ENCODE data around the gene ESR1.

Gene ESR1

GRCh38 chr6:152166497-152166896 lies 359.0 kb downstream of the ESR1 start:
- Histone ChIP-seq H3K79me2 (ENCODE audit: low read length) (no peaks in the 10 kb centered on the region), H3K27ac (ENCODE audit: low read length) (no peak overlapping the region), H3K27me3 (replicated peaks; ENCODE audit: insufficient read depth, low read length) (no peaks in the 10 kb centered on the region), H4K20me1 (ENCODE audit: insufficient read depth, low read length) (no peaks in the 10 kb centered on the region), H3K9me3 (replicated peaks; ENCODE audit: insufficient read depth, low read length) (no peaks in the 10 kb centered on the region), H3K36me3 (replicated peaks; ENCODE audit: insufficient read depth, low read length) (no peaks in the 10 kb centered on the region), H3K4me3 (ENCODE audit: low read length) (no peak overlapping the region), H3K4me2 (ENCODE audit: low read depth, low read length) (no peak overlapping the region), H3K9ac (ENCODE audit: low read length) (no peak overlapping the region), H2AFZ (ENCODE audit: low read length) (no peak overlapping the region), H3F3A (ENCODE audit: insufficient read depth, low read length) (no peaks in the 10 kb centered on the region), H3K9me2 (replicated peaks; ENCODE audit: insufficient read depth, low read length) (no peaks in the 10 kb centered on the region), H3K4me1 (ENCODE audit: low read length) (no peaks in the 10 kb centered on the region)
- TF ChIP-seq CTCF (IDR thresholded peaks at IDR 0.05; ENCODE audit: low read length) (no peak), EZH2 (optimal IDR thresholded peaks at IDR 0.05; ENCODE audit: low read depth, low read length) (no peak), EZH2phosphoT487 (IDR thresholded peaks at IDR 0.05; ENCODE audit: low read length) (no peak)
- no peak for DNase-seq

- H3K79me2 ChIP-seq (ENCODE audit: low read length): no peaks in the 10 kb centered on the region
- no peaks in the 10 kb centered on the region for H4K20me1 ChIP-seq (ENCODE audit: insufficient read depth, low read length)
- H3K9me2 ChIP-seq (replicated peaks; ENCODE audit: insufficient read depth, low read length): no peaks in the 10 kb centered on the region
- H3K36me3 ChIP-seq (replicated peaks; ENCODE audit: insufficient read depth, low read length): no peaks in the 10 kb centered on the region
- H3F3A ChIP-seq (ENCODE audit: insufficient read depth, low read length): no peaks in the 10 kb centered on the region
- no peak overlapping the region for H3K27ac ChIP-seq (ENCODE audit: low read length)
- H2AFZ ChIP-seq (ENCODE audit: low read length): no peak overlapping the region
- H3K9me3 ChIP-seq (replicated peaks; ENCODE audit: insufficient read depth, low read length): no peaks in the 10 kb centered on the region
- H3K27me3 ChIP-seq (replicated peaks; ENCODE audit: insufficient read depth, low read length): no peaks in the 10 kb centered on the region
- DNase-seq: no peak
- no peaks in the 10 kb centered on the region for H3K4me1 ChIP-seq (ENCODE audit: low read length)
- no peak for TF ChIP-seq CTCF (IDR thresholded peaks at IDR 0.05; ENCODE audit: low read length)
- no peak for TF ChIP-seq EZH2phosphoT487 (IDR thresholded peaks at IDR 0.05; ENCODE audit: low read length)
- TF ChIP-seq EZH2 (optimal IDR thresholded peaks at IDR 0.05; ENCODE audit: low read depth, low read length): no peak
- H3K4me2 ChIP-seq (ENCODE audit: low read depth, low read length): no peak overlapping the region
- H3K9ac ChIP-seq (ENCODE audit: low read length): no peak overlapping the region
- no peak overlapping the region for H3K4me3 ChIP-seq (ENCODE audit: low read length)
Measured at GRCh38 chr6:152166897-152167296, 359.4 kb downstream of the ESR1 start.

GRCh38 chr6:152167641-152168603 lies 360.4 kb downstream of the ESR1 start:
- Histone ChIP-seq H2AFZ (ENCODE audit: low read length) (no peak overlapping the region), H3K36me3 (replicated peaks; ENCODE audit: insufficient read depth, low read length) (no peaks in the 10 kb centered on the region), H3K9me2 (replicated peaks; ENCODE audit: insufficient read depth, low read length) (no peaks in the 10 kb centered on the region), H4K20me1 (ENCODE audit: insufficient read depth, low read length) (no peaks in the 10 kb centered on the region), H3K4me3 (ENCODE audit: low read length) (no peak overlapping the region), H3K4me2 (ENCODE audit: low read depth, low read length) (no peak overlapping the region), H3K9me3 (replicated peaks; ENCODE audit: insufficient read depth, low read length) (no peaks in the 10 kb centered on the region), H3K4me1 (ENCODE audit: low read length) (no peaks in the 10 kb centered on the region), H3K79me2 (ENCODE audit: low read length) (no peaks in the 10 kb centered on the region), H3K9ac (ENCODE audit: low read length) (no peak overlapping the region), H3K27ac (ENCODE audit: low read length) (no peak overlapping the region), H3F3A (ENCODE audit: insufficient read depth, low read length) (no peaks in the 10 kb centered on the region), H3K27me3 (replicated peaks; ENCODE audit: insufficient read depth, low read length) (no peaks in the 10 kb centered on the region)
- no peak for TF ChIP-seq CTCF (IDR thresholded peaks at IDR 0.05; ENCODE audit: low read length)
- no peak for TF ChIP-seq EZH2 (optimal IDR thresholded peaks at IDR 0.05; ENCODE audit: low read depth, low read length)
- TF ChIP-seq EZH2phosphoT487 (IDR thresholded peaks at IDR 0.05; ENCODE audit: low read length): no peak
- no peak for DNase-seq

Measured in MM.1S (cell line).